GM18858 (cell line): ENCODE data around the gene BMP2K.
"Not testable (repeated sequence)": the region's sequence is repeated elsewhere in the genome, so short reads cannot be mapped to it uniquely, and the experiment has no call there.

Experiments
- ATAC-seq: cut with Tn5 transposase; IDR thresholded peaks from one replicate; pipeline ENCODE4 v1.9.1; 2021; ENCODE audit not compliant: unreplicated experiment

The BMP2K gene

DNA sequence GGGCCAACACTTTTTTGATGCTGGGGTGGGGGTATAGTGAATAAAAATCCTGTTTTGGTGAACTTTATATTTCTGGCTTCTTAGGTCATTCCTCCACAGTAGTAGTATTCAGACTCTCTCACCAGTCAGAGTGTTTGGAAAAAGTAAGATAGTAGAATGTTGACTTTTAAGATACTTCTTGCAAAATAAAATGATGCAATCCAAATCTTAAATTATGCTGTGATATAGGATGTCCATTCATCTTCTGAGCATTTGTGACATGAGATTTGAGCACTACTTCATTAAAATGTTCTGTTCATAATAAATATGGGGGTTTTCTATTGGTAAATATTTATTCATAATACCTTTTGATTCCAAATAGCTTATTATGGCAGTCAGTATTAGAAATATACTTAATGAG is 70.1 kb downstream of the BMP2K start:
- ATAC-seq: no peak

DNA sequence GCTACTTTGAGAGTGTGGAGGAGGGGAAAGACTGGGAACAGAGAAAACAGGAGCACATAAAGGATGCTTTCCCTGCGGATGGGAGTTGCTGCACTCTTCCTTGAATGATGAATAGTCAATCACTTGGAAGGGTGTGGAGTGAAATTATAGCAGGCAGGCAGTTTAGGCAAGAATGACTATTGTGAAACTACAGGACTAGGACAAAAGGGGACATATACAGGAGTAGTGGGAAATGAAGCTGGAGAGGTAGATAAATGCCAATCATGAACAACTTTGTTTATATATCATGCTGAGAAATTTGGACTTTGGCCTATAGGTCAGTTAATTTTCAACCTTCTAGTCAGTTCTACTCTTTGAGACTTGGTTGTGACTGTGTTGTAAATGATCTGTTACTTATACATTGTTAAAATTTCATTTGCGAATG is 86.2 kb downstream of the BMP2K start:
- no peak for ATAC-seq

DNA sequence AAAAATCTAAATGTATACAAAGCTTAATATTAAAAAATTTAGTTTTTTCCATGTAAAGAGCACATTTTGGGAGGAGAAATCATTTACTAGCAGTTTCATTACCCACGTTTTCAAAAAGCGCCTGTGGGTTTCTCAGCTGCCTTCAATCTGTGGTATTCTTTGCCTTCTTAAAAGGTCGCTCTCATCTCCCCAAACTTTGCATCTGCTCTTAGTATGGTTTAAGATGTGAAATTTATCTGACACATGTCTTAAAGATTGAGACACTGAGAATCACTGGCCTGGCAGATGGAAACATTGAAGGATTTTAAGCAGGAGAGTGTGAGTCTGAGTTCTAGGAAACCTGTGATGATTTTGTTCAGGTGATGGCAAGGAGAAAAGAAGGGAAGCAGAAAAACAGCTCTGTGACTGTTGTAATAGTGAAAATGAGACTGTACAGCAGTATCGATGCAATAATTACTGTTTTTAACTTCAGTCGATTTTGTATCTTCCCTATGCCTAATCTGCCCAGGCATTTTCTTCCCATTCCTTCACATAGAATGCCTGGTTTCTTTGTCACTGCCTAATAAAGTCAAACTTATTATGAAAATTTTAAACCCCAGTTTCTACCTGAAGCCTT is 87.2 kb downstream of the BMP2K start:
- no peak for ATAC-seq

DNA sequence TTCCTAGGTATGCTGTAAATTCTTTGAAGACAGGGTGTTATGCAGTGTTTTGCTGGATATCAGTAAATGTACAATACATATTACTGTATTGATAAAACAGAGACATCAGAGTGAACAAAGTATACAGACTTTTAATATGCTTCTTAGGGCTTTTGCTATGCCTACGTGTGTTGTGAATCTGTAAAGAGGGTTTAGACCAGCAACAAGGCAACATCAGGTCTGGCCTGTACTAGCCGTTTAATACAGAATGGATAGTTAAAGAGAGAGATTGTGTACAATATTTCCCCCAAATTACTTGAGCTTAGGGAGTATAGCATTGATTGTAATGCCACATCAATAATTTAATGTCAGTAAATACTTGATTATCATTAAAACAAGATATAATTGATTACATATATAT is 87.8 kb downstream of the BMP2K start:
- ATAC-seq: no peak

DNA sequence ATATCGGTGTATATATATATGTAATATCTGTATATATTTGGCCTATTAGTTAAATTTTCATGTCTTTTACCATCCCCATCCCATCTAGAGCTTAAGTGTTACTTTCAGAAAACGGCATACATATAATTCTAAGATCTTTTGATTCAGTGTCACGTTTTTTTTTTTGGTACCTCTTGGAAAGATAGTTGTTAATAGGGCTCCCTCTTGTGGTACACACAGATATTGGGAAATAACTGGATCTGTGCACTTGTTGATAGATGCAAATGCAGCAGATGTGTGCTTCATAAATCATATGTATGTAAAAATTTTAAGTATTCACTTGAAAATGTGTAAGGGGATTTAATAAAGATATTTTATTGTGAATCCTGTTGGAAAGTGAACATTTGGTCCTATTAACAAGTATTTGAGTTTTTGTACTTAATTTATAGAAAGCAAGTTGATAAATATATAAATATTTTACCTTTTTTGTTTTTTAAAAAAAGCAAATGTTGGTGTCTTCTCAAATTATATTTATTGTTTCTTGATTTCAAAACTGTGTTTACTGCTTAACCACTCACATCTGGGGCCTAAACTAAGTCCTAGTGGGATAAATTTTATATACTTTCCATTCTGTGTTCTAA is 88.4 kb downstream of the BMP2K start:
- peak; percentile 54 for ATAC-seq

DNA sequence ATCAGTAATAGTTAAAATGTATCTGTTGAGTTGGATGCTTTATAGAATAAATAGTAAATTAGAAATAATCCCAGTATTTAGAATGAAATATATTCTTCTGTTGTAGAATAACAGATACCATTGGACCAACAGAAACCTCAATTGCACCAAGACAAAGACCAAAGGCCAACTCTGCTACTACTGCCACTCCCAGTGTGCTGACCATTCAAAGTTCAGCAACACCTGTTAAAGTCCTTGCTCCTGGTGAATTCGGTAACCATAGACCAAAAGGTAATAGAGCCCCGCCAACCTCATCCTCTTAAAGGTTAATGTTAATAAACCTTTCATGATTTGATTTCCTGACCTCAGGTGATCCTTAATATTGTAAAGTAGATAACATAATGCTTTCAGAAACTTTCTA is 89.3 kb downstream of the BMP2K start:
- no peak for ATAC-seq

DNA sequence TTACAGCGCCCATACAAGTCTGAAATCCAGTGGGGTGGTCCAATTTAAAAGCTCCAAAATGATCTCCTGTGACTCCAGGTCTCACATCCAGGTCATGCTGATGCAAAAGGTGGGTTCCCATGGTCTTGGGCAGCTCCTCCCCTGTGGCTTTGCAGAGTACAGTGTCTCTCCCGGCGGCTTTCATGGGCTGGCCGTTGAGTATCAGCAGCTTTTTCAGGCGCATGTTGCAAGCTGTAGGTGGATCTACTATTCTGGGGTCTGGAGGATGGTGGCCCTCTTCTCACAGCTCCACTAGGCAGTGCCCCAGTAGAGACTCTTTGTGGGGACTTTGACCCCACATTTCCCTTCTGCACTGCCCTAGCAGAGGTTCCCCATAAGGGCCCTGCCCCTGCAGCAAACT is 92.6 kb downstream of the BMP2K start:
- not testable (repeated sequence) for ATAC-seq

DNA sequence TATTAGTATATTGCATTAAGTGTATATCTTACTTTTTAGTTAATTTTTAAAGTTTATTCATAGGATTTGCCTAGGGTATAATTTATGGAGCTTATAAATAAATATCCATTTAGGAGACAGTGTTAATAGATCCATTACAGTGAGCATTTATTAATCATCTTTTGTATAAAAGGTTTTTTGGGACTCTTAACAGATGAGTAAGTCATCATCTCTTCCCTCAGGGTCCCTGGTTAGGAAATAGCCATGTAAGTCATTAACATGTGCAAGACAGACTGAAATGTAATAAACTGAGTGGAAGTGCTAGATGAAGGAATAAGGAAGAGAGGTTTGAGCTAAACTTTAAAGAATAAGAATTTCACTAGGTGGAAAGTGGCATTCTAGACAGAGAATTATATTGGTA is 93.9 kb downstream of the BMP2K start:
- no peak for ATAC-seq

DNA sequence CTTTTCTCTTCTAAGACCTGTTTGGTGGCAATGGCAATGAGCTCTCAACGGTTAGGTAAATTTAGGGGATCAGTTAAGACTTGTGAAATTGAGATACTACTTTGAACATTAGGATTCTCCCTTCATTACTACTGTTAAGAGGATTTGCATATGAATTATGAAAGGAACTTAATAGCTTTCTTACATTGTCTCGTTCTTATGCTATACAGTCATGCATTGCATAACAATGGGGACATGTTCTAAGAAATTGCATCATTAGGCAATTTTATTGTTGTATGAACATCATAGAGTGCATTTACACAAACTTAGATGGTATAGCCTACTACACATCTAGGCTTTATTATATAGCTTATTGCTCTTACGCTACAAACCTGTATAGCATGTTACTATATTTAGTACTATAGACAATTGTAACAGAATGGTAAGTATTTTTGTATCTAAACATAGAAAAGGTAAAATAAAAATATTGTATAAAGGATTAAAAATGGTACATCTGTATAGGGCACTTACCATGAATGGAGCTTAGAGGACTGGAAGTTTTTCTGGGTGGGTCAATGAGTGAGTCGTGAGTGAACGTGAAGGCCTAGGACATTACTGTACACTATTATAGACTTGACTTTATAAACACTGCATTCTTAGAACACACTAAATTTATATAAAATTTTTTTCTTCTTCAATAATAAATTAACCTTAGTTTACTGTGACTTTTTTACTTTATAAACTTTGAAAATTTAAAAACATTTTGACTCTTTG is 100.6 kb downstream of the BMP2K start:
- no peak for ATAC-seq

DNA sequence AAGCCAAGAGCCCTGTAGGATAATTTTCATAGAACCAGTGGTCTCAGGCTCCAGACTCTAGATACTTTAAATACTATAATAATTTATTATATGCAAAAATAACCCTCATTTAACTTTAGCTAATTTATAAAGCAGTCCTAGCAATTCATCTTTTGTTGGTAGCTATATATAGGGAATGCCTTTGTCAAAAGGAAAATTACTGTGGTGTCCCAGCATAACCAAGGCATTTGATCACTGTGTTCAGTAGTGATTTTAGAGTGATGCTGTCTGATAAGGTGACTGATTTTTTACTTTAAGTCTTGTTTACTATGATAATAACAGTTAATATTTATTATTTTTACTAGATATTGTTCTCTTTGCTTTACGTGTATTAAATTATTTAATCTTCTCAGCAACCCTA is 101.9 kb downstream of the BMP2K start:
- no peak for ATAC-seq

DNA sequence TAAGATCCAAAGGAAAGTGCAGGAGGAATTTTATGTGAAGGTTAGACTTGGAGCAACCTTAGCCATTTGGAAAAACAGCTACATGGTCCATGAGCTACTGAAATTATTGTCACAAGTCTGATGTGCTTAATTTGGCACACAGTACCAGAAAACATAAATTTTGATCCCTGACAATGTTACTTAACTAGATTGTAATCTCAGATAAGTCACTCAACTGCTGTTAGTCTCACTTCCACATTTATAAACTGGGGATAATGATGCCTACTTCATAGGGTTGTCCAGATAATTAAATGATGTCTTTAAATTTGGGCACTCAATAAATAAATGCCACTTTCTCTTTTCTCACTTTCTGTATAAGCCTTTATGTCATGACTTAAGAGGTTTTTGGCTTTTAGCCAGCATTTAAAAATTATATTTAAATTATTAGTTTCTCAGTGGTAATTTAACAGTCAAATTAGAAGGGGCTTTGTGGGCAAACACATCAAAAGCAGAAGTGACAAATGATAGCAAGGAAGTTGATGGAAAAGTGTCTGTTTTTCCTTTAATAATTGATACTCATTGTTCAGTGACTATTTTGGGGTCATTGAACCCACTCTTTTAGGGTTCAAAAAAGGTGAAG is 104.8 kb downstream of the BMP2K start:
- no peak for ATAC-seq

DNA sequence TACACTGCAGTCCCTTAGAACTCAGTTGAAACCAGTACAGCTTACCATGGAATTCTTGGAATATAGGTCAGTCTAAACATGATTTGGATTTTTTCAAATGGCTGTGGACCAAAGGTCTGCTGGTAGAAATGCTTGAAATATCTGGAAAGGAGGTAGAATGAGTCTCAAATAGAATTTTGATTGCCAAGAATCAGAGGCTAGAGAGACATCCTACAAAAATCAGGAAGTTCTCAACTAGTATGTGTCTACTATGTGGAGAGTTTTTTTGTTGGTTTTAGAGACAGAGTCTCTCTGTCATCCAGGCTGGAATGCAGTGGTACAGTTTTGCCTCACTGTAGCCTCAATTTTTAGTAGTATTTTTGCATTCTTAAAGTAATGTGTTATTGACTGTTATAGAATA is 109.4 kb downstream of the BMP2K start:
- ATAC-seq: no peak

DNA sequence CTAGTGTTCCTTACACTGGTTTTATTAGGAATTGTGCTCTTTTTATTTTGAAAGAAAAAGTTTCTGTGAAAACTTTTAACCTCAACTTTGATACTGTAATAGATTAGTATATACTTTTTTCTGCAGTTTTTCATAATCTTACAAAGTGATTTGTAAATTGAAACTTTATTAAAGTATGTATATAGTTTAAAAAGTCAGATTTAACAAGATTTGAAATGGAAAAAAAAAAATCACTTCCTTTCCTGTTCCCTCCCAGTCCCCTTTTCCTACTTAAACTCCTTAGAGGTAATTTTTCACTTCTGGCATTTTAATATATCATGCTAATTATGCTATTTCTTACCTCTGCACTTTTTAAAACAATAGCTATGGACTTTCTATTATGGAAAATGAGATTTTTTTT is 113.8 kb downstream of the BMP2K start:
- no peak for ATAC-seq

DNA sequence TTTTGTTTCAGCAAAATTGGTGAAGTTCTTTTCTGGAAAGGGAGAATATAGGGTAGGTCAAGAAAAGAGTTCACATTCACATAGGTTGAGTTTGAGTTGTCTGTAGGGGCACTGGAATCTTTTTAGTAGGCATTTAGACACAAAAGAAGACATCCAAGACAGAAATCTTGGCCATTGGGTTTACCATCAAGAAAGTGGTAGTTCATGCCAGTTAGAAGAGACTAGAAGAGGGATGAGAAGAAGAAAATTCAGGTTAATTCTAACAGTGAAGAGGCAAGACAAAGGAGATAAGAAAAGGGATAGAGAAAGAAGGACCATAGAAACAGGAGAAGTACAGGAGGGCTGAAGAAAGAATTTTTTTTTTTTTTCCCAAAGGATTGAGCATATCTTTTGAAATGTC is 123.2 kb downstream of the BMP2K start:
- ATAC-seq: no peak

DNA sequence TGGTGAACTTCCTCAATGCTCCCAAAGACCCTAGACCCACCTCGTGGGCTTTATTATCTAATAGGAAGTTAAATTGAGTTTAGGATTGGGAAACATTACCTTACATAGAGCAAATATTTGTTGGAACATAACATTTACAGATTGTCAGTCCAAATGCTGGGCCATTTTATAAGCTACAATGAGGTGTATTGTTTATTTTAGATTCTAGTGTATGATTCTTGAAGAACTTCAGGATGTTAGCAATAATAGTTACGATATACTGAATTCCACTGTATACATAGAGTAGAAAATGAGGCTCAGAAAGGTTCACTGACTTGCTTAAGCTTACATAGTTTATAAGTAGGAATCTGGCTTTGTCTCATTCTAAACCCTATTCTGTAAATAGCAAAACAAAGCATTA is 125.7 kb downstream of the BMP2K start:
- ATAC-seq: no peak

DNA sequence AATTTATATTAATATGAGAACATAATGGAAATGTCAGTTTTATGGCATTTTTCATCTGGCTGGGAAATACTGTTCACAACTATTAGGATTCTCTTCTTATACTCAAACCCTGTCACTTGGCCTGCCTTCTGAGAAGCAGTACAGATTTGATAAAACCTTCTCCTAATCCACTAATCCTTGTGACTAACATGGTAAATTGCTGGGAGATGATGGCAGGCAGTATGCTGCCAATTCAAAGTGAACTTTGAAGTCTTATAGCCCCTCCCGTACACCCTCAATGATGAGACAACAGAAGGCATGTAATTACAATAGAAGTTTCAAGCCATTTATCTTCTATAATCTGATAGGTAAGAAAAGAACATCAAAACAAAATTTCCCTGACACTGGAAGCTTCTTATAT is 126.1 kb downstream of the BMP2K start:
- ATAC-seq: no peak

DNA sequence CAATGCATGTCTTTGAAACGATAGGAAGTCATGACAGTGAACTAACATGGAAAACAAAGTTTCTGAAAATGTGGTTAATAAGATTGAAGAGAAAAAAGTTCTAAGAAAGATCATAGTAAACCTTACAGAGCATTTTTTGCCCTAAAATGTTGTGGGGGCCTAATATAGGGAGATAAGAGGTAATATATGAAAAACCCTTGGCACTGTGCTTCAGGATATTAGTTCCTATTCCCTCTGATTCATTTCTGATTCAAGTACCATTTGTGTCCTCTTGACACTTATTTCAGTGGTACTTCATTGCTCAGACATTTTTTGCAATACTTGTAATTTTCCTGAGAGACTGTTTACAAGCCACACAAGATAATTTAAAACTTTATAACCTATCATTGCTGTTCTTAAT is 128.0 kb downstream of the BMP2K start:
- no peak for ATAC-seq

DNA sequence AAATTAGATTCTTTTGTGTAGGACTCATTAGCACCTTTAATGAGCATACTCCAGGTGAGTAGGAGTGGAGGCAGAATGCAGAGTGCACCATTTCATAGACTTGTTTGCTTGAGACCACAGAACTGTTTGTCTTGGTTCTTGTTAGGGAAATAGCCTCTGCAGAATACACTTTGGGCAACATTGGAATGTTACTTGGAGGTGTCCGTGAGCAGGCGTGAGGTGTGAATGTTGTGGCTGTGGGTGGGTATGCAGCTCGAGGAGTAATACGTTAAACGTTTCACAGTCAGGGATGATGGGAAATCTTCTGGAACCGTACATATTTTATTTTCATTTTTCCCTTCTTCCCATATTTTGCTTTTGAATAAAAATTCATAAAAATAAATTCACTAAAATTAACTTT is 131.5 kb downstream of the BMP2K start:
- no peak for ATAC-seq

DNA sequence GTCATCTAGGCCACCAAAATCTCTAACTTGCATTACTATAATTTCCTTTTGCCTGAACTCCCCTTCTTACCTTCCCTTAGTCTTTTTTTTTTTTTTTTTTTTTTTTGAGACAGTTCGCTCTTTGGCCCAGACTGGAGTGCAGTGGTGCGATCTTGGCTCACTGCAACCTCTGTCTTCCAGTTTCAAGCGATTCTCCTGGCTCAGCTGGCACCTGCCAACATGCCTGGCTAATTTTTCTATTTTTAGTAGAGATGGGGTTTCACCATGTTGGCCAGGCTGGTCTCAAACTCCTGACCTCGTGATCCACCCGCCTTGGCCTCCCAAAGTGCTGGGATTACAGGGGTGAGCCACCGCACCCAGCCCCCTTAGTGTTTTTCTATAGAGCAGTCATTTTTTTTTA is 132.8 kb downstream of the BMP2K start:
- ATAC-seq: not testable (repeated sequence)

DNA sequence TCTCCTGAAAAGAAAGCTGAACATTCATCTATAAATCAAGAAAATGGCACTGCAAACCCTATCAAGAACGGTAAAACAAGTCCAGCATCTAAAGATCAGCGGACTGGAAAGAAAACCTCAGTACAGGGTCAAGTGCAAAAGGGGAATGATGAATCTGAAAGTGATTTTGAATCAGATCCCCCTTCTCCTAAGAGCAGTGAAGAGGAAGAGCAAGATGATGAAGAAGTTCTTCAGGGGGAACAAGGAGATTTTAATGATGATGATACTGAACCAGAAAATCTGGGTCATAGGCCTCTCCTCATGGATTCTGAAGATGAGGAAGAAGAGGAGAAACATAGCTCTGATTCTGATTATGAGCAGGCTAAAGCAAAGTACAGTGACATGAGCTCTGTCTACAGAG is 134.5 kb downstream of the BMP2K start:
- ATAC-seq: no peak

DNA sequence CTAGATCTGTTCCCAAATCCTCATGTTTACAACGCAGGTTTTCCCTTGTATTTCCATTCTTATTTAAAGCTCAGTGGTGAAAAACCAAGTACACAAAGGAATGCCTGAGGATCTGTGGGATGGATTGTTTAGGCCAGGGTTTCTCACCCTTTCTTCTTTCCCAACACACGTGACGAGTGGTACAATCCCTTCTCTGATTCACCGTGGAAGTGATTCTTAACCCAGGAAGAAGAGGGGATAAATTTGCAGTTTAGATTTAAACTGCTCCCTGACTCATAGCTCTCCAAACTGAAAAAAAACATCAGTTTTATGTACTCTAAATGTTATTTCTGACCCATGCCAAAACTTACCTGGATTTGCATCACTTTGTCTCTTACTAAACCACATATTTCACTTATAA is 146.1 kb downstream of the BMP2K start:
- ATAC-seq: no peak
